ENCODE results near the gene SLC6A11.

DNA sequence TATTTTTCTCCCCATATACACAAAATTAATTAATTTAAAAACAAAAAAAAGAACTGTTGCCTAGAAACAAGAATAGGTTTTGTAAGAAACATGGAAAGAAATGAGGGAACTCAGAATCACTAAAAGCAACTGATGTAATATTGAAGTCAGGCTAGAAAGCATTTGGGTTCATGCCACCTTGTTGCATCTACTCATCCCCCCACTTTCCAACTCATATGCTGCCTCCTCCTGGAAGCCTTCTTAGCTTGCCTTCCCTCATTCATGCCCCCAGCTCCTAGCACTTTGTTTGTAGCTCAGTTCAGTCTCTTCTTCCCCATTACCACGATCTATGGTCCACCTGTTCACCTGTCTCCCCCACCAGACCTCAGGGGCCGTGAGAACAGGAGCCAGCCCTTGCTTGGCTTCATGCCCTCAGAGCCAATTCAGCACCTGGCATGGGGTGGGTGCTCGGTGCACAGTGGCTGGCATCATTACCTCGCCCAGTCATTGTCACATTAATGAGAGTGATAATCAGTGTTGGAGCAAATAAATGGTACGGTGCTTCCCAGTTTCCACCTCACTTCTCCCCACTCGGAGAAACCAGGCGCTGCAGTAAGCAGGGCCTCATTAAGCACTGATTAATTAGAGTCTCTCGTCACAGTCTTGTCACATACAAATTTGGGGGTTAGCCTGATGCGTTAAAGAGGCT, 114.1 kb downstream of the SLC6A11 start:
- TF ChIP-seq POLR2A (IDR thresholded peaks at IDR 0.05): no peak
- TF ChIP-seq, protein P1, sequence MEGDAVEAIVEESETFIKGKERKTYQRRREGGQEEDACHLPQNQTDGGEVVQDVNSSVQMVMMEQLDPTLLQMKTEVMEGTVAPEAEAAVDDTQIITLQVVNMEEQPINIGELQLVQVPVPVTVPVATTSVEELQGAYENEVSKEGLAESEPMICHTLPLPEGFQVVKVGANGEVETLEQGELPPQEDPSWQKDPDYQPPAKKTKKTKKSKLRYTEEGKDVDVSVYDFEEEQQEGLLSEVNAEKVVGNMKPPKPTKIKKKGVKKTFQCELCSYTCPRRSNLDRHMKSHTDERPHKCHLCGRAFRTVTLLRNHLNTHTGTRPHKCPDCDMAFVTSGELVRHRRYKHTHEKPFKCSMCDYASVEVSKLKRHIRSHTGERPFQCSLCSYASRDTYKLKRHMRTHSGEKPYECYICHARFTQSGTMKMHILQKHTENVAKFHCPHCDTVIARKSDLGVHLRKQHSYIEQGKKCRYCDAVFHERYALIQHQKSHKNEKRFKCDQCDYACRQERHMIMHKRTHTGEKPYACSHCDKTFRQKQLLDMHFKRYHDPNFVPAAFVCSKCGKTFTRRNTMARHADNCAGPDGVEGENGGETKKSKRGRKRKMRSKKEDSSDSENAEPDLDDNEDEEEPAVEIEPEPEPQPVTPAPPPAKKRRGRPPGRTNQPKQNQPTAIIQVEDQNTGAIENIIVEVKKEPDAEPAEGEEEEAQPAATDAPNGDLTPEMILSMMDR (IDR thresholded peaks at IDR 0.05): no peak

All from uterus (tissue), 2 donors.